Osteocyte (in vitro differentiated cells): ENCODE results near the gene GAS7. TPM values are rescaled to one million over a fixed set of nuclear protein-coding genes. Genes with fewer than 3 reads are reported as not detected.

ENCODE experiments used
- DNase-seq: peaks from one replicate; pipeline ENCODE4 v3.0.0; 2021; ENCODE audit warnings: mixed read lengths; ENCODE audit not compliant: unreplicated experiment; ENCODE audit errors: extremely low spot score
- H3K27ac Mint-ChIP-seq: one replicate; pipeline ENCODE4 v1.8.0; 2021; ENCODE audit warnings: mild to moderate bottlenecking, mixed read lengths; ENCODE audit not compliant: unreplicated experiment
- H3K27me3 Mint-ChIP-seq: one replicate; pipeline ENCODE4 v1.8.0; 2021; ENCODE audit warnings: mixed read lengths; ENCODE audit not compliant: unreplicated experiment
- H3K36me3 Mint-ChIP-seq: one replicate; pipeline ENCODE4 v1.8.0; 2021; ENCODE audit warnings: mixed read lengths; ENCODE audit not compliant: unreplicated experiment
- H3K4me1 Mint-ChIP-seq: one replicate; pipeline ENCODE4 v1.8.0; 2021; ENCODE audit warnings: mixed read lengths; ENCODE audit not compliant: unreplicated experiment
- H3K4me3 Mint-ChIP-seq: one replicate; pipeline ENCODE4 v1.8.0; 2021; ENCODE audit warnings: mild to moderate bottlenecking, moderate library complexity, mixed read lengths; ENCODE audit not compliant: unreplicated experiment
- H3K9me3 Mint-ChIP-seq: one replicate; pipeline ENCODE4 v1.8.0; 2021; ENCODE audit warnings: mixed read lengths; ENCODE audit not compliant: unreplicated experiment
- total RNA-seq: library from RNA; stranded (reverse); gene quantifications from 2 replicates; pipeline ENCODE4 v1.2.1, GENCODE V29; 2021
- TF ChIP-seq, protein P1 (sequence below): fragments of 200-600 bp; sonication (generic); IDR thresholded peaks from 2 replicates; pipeline ENCODE4 v1.5.0; 2021; ENCODE audit warnings: antibody characterized with exemption, mild to moderate bottlenecking, moderate library complexity

The GAS7 gene
- total RNA-seq, 1 donor from 2014 or later: 18.1 TPM

DNA sequence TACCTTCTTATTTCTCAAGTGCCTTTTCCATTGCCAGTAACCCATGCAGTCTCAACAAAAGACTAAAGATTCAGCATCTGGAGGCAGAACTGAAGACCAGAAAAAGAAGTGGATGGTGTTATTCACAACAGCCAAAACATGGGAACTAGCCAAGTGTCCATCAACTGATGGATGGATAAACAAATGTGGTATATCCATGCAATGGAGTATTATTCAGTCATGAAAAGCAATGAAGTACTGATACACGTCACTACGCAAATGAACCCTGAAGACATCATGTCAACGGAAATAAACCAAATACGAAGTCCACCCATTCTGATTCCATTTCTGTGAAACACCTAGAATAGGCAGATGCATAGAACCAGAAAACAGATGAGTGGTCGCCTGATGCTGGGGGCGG lies 25.6 kb downstream of the GAS7 start:
- no peak overlapping the region for H3K4me3 Mint-ChIP-seq
- no peaks in the 10 kb centered on the region for H3K36me3 Mint-ChIP-seq
- TF ChIP-seq, protein P1, sequence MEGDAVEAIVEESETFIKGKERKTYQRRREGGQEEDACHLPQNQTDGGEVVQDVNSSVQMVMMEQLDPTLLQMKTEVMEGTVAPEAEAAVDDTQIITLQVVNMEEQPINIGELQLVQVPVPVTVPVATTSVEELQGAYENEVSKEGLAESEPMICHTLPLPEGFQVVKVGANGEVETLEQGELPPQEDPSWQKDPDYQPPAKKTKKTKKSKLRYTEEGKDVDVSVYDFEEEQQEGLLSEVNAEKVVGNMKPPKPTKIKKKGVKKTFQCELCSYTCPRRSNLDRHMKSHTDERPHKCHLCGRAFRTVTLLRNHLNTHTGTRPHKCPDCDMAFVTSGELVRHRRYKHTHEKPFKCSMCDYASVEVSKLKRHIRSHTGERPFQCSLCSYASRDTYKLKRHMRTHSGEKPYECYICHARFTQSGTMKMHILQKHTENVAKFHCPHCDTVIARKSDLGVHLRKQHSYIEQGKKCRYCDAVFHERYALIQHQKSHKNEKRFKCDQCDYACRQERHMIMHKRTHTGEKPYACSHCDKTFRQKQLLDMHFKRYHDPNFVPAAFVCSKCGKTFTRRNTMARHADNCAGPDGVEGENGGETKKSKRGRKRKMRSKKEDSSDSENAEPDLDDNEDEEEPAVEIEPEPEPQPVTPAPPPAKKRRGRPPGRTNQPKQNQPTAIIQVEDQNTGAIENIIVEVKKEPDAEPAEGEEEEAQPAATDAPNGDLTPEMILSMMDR: no peak
- no peak overlapping the region for H3K27ac Mint-ChIP-seq
- DNase-seq: no peak
- H3K9me3 Mint-ChIP-seq: no peaks in the 10 kb centered on the region
- peaks cover 8% of the 10 kb centered on the region for H3K27me3 Mint-ChIP-seq
- H3K4me1 Mint-ChIP-seq: peaks cover 23% of the 10 kb centered on the region

DNA sequence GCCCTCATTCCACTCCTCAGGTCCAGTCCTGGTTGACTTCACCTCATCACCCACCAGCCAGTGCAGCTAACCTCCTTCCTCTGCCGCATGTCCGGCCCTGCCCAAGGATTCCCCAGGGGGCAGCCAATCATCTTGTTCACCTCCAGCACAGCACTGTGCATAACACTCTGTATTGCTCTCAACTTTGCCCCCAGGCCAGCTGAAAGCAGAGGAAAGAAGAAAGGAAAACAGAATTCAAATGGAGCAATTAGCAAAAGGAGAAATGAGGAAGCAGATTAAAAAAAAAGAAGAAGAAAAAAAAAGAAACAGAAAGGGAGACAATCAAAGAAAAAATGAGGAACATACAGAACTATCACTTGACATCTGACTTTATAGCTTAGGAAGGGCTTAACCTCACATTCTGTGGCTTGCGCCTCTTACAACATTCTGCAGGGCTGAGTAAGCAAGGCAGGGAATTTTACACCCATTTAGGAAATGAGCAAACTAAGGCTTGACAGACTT lies 26.1 kb downstream of the GAS7 start:
- Mint-ChIP-seq H3K4me3 (no peak overlapping the region), H3K4me1 (peaks cover 18% of the 10 kb centered on the region), H3K36me3 (no peaks in the 10 kb centered on the region), H3K27me3 (peaks cover 8% of the 10 kb centered on the region), H3K9me3 (no peaks in the 10 kb centered on the region), H3K27ac (no peak overlapping the region)
- no peak for DNase-seq
- TF ChIP-seq, protein P1: no peak

DNA sequence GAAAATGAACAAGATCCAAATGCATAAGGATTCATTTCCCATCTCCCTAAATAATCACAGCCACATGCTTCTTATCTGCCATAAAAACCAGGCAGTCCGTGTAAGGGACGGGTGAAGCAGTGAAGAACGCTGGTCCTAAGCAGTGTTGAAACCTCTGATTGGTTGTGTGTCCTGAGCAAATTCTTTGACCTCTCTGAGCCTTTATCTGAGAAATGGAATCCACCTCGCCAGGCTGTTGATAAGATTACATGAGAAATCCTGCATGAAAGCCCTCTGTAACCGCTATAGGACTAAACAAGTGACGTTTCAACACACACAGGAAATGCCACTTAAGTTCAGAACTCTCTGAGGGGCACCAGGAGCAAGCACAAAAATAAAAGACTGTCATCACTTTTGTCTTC lies 26.8 kb downstream of the GAS7 start:
- DNase-seq: no peak
- Mint-ChIP-seq H3K27ac (no peak overlapping the region), H3K4me3 (no peak overlapping the region), H3K9me3 (no peaks in the 10 kb centered on the region), H3K36me3 (no peaks in the 10 kb centered on the region), H3K27me3 (peaks cover 8% of the 10 kb centered on the region), H3K4me1 (peaks cover 16% of the 10 kb centered on the region)
- TF ChIP-seq, protein P1: no peak

DNA sequence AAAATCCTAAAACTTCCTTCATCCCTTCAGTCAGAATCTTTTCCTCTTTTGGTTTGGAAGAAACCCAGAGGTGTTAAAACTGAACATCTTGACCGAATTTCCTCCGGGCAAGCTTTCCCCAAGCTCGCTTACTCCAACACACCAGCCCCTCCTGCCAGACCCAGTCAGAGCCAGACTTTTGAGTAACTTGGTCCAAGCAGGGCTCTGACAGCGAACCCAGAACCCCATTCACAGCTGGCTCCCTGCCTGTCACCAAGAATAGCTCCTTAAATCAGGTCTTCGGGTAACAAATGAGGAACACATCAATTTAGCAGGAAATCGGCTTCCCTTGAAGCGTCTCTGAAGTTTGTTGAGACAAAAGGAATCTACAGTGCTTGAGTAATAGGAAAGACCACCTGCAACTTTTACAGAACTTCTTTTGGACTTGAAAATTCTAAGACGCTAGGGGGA lies 27.3 kb downstream of the GAS7 start:
- Mint-ChIP-seq H3K4me3 (no peak overlapping the region), H3K9me3 (no peaks in the 10 kb centered on the region), H3K4me1 (peaks cover 19% of the 10 kb centered on the region), H3K36me3 (no peaks in the 10 kb centered on the region), H3K27me3 (peaks cover 8% of the 10 kb centered on the region), H3K27ac (no peak overlapping the region)
- TF ChIP-seq, protein P1: no peak
- DNase-seq: no peak

DNA sequence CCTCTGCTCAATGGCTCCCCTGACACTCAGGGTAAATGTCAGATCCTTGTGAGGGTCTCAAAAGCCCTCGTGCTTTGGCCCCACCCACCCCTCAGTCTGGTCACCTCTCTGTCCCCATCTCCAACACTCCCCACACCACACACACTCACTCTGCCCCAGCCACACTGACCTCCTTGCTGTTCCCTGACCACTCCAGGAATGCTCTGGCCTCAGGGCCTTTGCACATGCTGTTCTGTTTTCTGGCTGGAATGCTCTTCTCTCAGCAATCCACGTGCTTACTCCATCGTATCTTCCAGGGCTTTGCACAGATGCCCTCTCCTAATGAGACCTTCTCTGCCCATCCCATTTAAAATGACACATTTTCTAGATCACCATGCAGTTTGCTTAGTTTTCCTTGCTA lies 28.2 kb downstream of the GAS7 start:
- H3K27ac Mint-ChIP-seq: no peak overlapping the region
- no peak overlapping the region for H3K4me3 Mint-ChIP-seq
- DNase-seq: no peak
- TF ChIP-seq, protein P1: no peak
- H3K36me3 Mint-ChIP-seq: no peaks in the 10 kb centered on the region
- no peaks in the 10 kb centered on the region for H3K9me3 Mint-ChIP-seq
- peaks cover 19% of the 10 kb centered on the region for H3K4me1 Mint-ChIP-seq
- peaks cover 8% of the 10 kb centered on the region for H3K27me3 Mint-ChIP-seq
